ENCODE data around the gene BIRC5.

The BIRC5 gene

GRCh38 chr17:78236362-78237127, 22.5 kb downstream of the BIRC5 start:
- H3K27ac ChIP-seq (ENCODE audit: low read length): no peak overlapping the region
- H3K27me3 ChIP-seq (ENCODE audit: control insufficient read depth, insufficient read depth, low read length): peaks cover 13% of the 10 kb centered on the region
- no peak overlapping the region for H3K9ac ChIP-seq (ENCODE audit: low read length)

GRCh38 chr17:78237401-78238012, 23.5 kb downstream of the BIRC5 start:
- H3K27me3 ChIP-seq (ENCODE audit: control insufficient read depth, insufficient read depth, low read length): peaks cover 6% of the 10 kb centered on the region
- H3K9ac ChIP-seq (ENCODE audit: low read length): no peak overlapping the region
- H3K27ac ChIP-seq (ENCODE audit: low read length): no peak overlapping the region
- no peaks in the 10 kb centered on the region for H3K9me3 ChIP-seq (ENCODE audit: control insufficient read depth, low read depth, low read length)
- no peak overlapping the region for H3K4me3 ChIP-seq (ENCODE audit: low read length)
- H3K36me3 ChIP-seq (ENCODE audit: control insufficient read depth, low read depth, low read length): no peaks in the 10 kb centered on the region
- no peaks in the 10 kb centered on the region for H3K4me1 ChIP-seq (ENCODE audit: control insufficient read depth, low read depth, low read length)

More at GRCh38 chr17:78236362-78237127, 22.5 kb downstream of the BIRC5 start:
- Histone ChIP-seq H3K4me3 (ENCODE audit: low read length) (no peak overlapping the region), H3K36me3 (ENCODE audit: control insufficient read depth, low read depth, low read length) (no peaks in the 10 kb centered on the region), H3K9me3 (ENCODE audit: control insufficient read depth, low read depth, low read length) (no peaks in the 10 kb centered on the region), H3K4me1 (ENCODE audit: control insufficient read depth, low read depth, low read length) (no peaks in the 10 kb centered on the region)

GRCh38 chr17:78238823-78239488, 24.9 kb downstream of the BIRC5 start:
- Histone ChIP-seq H3K9ac (ENCODE audit: low read length) (no peak overlapping the region), H3K4me3 (ENCODE audit: low read length) (no peak overlapping the region), H3K9me3 (ENCODE audit: control insufficient read depth, low read depth, low read length) (no peaks in the 10 kb centered on the region), H3K27ac (ENCODE audit: low read length) (no peak overlapping the region), H3K27me3 (ENCODE audit: control insufficient read depth, insufficient read depth, low read length) (no peaks in the 10 kb centered on the region), H3K36me3 (ENCODE audit: control insufficient read depth, low read depth, low read length) (no peaks in the 10 kb centered on the region), H3K4me1 (ENCODE audit: control insufficient read depth, low read depth, low read length) (no peaks in the 10 kb centered on the region)

GRCh38 chr17:78239489-78239931, 25.5 kb downstream of the BIRC5 start:
- H3K4me3 ChIP-seq (ENCODE audit: low read length): no peak overlapping the region
- no peaks in the 10 kb centered on the region for H3K4me1 ChIP-seq (ENCODE audit: control insufficient read depth, low read depth, low read length)
- H3K27me3 ChIP-seq (ENCODE audit: control insufficient read depth, insufficient read depth, low read length): no peaks in the 10 kb centered on the region
- no peaks in the 10 kb centered on the region for H3K36me3 ChIP-seq (ENCODE audit: control insufficient read depth, low read depth, low read length)
- H3K27ac ChIP-seq (ENCODE audit: low read length): no peak overlapping the region
- H3K9me3 ChIP-seq (ENCODE audit: control insufficient read depth, low read depth, low read length): no peaks in the 10 kb centered on the region
- H3K9ac ChIP-seq (ENCODE audit: low read length): no peak overlapping the region

DNA sequence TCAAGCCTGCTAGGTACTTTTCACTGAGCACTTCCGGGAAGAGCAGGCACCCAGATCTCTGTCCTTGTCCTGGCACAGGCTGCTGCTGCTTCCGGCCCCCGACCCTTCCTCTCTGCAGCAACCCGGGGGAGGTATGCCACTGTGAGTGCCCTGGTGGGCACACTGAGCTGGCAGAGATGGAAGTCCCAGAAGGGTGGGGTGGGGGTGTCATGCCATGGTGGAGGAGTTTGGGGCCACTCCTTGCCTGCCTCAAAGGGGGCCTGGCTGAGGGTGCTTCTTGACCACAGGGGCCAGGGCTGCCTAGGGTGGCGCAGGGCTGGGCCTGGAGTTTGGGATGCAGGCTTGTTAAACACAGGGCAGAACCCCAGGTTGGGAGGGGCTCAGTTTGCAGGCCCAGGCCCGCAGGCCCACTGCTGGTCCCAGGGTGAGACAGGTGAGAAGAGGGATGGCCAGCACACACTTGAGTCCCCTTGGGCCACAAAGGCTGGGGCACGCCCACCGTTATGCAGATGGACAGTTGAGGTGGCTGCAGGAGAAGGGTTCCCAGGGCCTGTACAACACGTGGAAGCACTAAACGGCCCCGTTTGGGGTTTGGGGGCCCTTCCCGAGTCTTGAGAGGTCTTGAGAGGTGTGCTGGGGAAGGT, 26.1 kb downstream of the BIRC5 start:
- Histone ChIP-seq H3K9ac (ENCODE audit: low read length) (no peak overlapping the region), H3K36me3 (ENCODE audit: control insufficient read depth, low read depth, low read length) (no peaks in the 10 kb centered on the region), H3K9me3 (ENCODE audit: control insufficient read depth, low read depth, low read length) (no peaks in the 10 kb centered on the region), H3K27me3 (ENCODE audit: control insufficient read depth, insufficient read depth, low read length) (no peaks in the 10 kb centered on the region), H3K27ac (ENCODE audit: low read length) (no peak overlapping the region), H3K4me1 (ENCODE audit: control insufficient read depth, low read depth, low read length) (no peaks in the 10 kb centered on the region), H3K4me3 (ENCODE audit: low read length) (no peak overlapping the region)

- Histone ChIP-seq H3K36me3 (ENCODE audit: control insufficient read depth, low read depth, low read length) (no peaks in the 10 kb centered on the region), H3K27ac (ENCODE audit: low read length) (no peak overlapping the region), H3K27me3 (ENCODE audit: control insufficient read depth, insufficient read depth, low read length) (no peaks in the 10 kb centered on the region), H3K9ac (ENCODE audit: low read length) (no peak overlapping the region), H3K4me3 (ENCODE audit: low read length) (no peak overlapping the region), H3K4me1 (ENCODE audit: control insufficient read depth, low read depth, low read length) (no peaks in the 10 kb centered on the region), H3K9me3 (ENCODE audit: control insufficient read depth, low read depth, low read length) (no peaks in the 10 kb centered on the region)
Observed at GRCh38 chr17:78240839-78241238, 26.8 kb downstream of the BIRC5 start.

DNA sequence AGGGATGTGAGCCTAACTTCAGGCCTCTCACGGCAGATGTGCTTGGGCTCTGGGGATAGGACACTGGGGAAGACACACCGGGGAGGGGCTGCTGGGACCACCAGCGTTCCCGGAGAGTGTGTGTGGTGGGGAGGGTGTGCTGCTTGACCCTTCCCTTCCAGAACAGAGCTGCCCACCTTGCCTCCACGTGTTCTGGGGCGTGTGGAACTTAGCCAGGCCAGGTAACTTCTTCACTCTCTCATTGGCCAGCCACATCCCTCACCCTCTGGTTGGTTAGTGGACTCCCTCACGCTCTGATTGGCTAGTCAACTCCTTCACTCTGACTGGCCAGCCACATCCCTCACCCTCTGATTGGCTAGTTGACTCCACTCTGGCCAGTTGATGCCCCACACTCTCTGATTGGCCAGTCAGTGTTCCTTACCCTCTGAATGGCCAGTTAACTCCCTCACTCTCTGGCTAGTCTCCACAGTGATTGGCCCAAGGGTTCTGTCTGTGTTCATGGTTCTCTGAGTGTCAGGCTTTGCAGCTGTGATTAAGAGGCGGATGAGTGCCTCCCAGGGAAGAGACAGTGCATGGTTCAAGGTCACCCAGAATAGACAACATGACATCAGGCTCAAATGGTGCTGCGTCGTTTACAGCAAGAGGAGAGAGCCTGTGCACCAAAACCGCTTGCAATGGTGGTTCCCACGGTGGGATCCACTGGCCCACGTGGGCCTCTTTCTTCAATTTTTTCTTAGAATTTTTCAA, 27.4 kb downstream of the BIRC5 start:
- Histone ChIP-seq H3K4me3 (ENCODE audit: low read length) (no peak overlapping the region), H3K4me1 (ENCODE audit: control insufficient read depth, low read depth, low read length) (no peaks in the 10 kb centered on the region), H3K27me3 (ENCODE audit: control insufficient read depth, insufficient read depth, low read length) (no peaks in the 10 kb centered on the region), H3K27ac (ENCODE audit: low read length) (no peak overlapping the region), H3K36me3 (ENCODE audit: control insufficient read depth, low read depth, low read length) (no peaks in the 10 kb centered on the region), H3K9ac (ENCODE audit: low read length) (no peak overlapping the region), H3K9me3 (ENCODE audit: control insufficient read depth, low read depth, low read length) (no peaks in the 10 kb centered on the region)

DNA sequence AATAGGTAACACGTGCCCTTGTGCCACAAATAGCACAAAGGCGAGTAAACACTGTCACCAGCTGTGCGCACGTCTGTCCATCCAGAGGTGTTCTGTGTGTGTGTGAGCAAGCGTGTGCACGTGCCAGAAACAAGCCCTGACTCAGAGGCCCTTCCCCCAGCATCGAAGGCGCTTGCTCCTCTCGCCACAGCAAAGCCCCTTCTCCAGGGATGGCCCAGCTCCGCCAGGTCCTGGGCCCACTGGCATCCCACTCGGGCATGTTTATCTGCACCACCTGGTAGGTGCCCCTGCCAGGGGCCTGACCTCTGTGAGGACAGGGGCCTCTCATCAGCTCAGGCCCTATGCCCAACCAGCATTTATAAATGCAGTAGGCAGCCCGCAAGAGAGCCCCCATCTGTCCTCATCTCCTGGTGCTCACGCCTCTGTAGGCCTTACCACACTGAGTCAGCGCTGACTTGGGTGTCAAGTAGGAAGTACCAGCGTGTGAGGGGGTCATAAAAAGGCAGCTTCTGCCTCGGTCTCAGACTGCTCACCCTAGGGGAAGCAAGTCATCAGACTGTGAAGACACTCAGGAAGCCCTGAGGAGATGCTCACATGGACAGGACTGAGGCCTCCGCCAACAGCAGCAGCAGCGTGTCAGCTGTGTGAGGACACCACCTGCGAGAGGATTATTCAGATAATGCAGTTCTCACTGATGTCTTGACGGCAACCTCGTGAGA, 28.1 kb downstream of the BIRC5 start:
- no peaks in the 10 kb centered on the region for H3K27me3 ChIP-seq (ENCODE audit: control insufficient read depth, insufficient read depth, low read length)
- H3K36me3 ChIP-seq (ENCODE audit: control insufficient read depth, low read depth, low read length): no peaks in the 10 kb centered on the region
- H3K9ac ChIP-seq (ENCODE audit: low read length): no peak overlapping the region
- H3K9me3 ChIP-seq (ENCODE audit: control insufficient read depth, low read depth, low read length): no peaks in the 10 kb centered on the region
- H3K4me3 ChIP-seq (ENCODE audit: low read length): no peak overlapping the region
- no peaks in the 10 kb centered on the region for H3K4me1 ChIP-seq (ENCODE audit: control insufficient read depth, low read depth, low read length)
- H3K27ac ChIP-seq (ENCODE audit: low read length): no peak overlapping the region

DNA sequence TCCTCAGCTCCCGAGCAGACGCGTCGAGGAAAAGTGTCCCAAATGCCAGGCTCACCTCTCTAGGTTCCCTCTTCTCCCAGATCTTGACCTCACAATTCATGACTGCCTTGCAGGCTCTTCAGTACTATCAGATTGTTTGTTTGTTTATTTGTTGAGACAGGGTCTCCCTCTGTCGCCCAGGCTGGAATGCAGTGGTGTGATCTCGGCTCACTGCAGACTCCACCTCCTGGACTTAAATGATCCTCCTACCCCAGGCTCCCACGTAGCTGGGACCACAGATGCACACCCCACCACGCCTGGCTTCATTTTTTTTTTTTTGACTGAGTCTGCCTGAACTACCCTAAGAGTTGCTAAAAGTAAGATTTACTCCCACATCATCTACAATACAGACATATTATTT, 33.3 kb downstream of the BIRC5 start:
- no peaks in the 10 kb centered on the region for H3K9me3 ChIP-seq (ENCODE audit: control insufficient read depth, low read depth, low read length)
- H3K4me1 ChIP-seq (ENCODE audit: control insufficient read depth, low read depth, low read length): peaks cover 4% of the 10 kb centered on the region
- H3K4me3 ChIP-seq (ENCODE audit: low read length): no peak overlapping the region
- H3K27ac ChIP-seq (ENCODE audit: low read length): no peak overlapping the region
- H3K36me3 ChIP-seq (ENCODE audit: control insufficient read depth, low read depth, low read length): no peaks in the 10 kb centered on the region
- no peak overlapping the region for H3K9ac ChIP-seq (ENCODE audit: low read length)
- no peaks in the 10 kb centered on the region for H3K27me3 ChIP-seq (ENCODE audit: control insufficient read depth, insufficient read depth, low read length)

DNA sequence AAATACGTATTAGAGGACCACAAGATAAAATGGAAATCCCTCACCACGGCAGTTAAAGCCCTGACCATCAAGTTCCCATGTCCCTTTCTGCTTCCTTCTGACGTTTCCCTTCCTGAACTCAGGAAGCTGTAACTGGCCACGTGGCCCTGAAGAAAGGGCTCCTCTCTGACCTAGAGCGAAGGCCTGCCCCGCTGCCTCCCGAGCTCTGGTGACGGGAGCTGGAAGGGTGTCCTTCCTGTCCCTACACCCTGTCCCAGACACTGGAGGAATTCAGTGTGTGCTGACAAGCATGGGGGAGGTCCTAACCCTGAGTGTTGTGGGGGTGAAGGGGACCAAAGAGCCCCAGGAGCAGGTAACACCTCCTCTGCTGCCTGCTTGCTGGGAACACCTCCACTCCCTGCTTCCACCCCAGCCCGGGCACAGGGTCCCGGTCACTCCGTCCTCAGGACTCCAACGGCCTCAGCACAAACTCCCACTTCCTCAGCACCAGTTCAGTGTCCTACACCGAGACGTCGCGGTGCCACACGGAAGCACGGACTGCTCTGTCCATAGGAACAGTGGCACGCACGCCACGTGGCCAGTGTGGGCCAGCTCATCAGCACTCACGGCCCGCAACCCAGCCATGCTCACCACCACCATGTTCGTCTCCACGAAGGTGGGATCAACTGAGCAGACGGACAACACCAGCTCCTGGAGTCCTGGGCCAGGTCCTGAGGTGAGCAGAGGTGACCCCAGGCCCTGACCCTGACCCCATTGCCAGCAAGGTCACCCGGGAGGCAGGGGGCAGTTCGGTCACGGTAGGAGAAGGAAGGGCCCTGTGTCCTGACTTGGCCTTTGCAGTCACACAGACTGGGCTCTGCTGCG, 34.2 kb downstream of the BIRC5 start:
- H3K9ac ChIP-seq (ENCODE audit: low read length): no peak overlapping the region
- H3K36me3 ChIP-seq (ENCODE audit: control insufficient read depth, low read depth, low read length): no peaks in the 10 kb centered on the region
- no peak overlapping the region for H3K4me3 ChIP-seq (ENCODE audit: low read length)
- H3K27me3 ChIP-seq (ENCODE audit: control insufficient read depth, insufficient read depth, low read length): no peaks in the 10 kb centered on the region
- H3K4me1 ChIP-seq (ENCODE audit: control insufficient read depth, low read depth, low read length): peaks cover 7% of the 10 kb centered on the region
- H3K9me3 ChIP-seq (ENCODE audit: control insufficient read depth, low read depth, low read length): no peaks in the 10 kb centered on the region
- no peak overlapping the region for H3K27ac ChIP-seq (ENCODE audit: low read length)
